ENCODE data around the gene HIPK3. TPM values are rescaled to one million over a fixed set of nuclear protein-coding genes. Genes with fewer than 3 reads are reported as not detected.

Gene HIPK3
- total RNA-seq, 4 donors from 2014 or later, result 292 to 331 (median 308) TPM

DNA sequence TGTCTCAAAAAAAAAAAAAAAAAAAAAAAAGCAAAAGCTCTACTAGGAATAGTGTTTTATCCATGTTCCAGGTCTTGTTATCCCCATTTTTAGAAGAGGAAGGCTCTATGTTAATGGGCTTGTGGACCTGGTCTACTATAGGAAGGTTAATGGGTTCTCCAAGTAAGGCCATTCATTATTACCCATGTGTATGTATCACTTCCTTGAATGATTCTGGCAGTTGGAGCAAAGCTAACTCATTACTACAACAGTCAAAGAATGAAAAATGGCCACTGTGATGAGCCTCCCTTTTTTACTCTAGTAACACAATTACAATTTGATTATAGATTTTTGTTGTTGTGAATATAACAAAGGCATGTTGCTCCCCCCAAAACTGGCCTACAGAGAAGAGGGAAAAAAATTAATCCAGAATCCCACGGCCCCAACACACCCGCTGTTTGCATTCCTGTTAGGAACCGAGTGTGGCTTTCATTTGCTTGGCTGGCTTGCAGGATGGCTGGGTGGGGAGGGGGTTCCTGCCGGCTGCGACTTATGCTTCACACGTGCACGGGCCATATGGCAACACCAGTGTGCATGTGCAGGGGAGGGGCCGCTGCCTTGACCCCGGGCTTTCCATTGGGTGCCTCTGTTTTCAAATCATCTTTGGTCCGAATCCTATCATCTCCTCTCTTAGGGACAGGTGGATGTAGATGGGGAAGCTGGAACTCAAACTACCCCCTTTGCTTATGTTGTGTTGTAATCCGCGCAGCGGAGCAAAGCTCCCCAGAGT, 148.8 kb downstream of the HIPK3 start:
- no peak overlapping the region for H3K4me3 ChIP-seq
- 56 to 73% methylated on average over 7 to 8 of the region's 13 CpGs for WGBS, 2 donors (ENCODE audit: low coverage in 1 of 2)
- no peak overlapping the region for H3K27ac ChIP-seq
- TF ChIP-seq POLR2AphosphoS5 (IDR thresholded peaks at IDR 0.05), result no peak
- TF ChIP-seq CTCF (IDR thresholded peaks at IDR 0.05), result no peak
- TF ChIP-seq EP300 (IDR thresholded peaks at IDR 0.05), result no peak
- TF ChIP-seq POLR2A (IDR thresholded peaks at IDR 0.05), result no peak
- ATAC-seq, result no peak
- H3K9me3 ChIP-seq, result no peaks in the 10 kb centered on the region
- H3K36me3 ChIP-seq, result no peaks in the 10 kb centered on the region
- peaks cover 7% of the 10 kb centered on the region for H3K27me3 ChIP-seq
- no peaks in the 10 kb centered on the region for H3K4me1 ChIP-seq

Other genes starting within 250 kb of the HIPK3 start
- 1 to 10 TPM in 3 of 4 donors, under 1 TPM in 1; 0.27 to 4.2 (median 1.9) TPM for gene DEPDC7, start 241.5 kb upstream of the HIPK3 start, total RNA-seq
- 10 to 100 TPM; 33.5 to 73.6 (median 55.4) TPM for gene TCP11L1, start 217.8 kb upstream of the HIPK3 start, total RNA-seq
- 10 to 100 TPM in 2 of 4 donors, 1 to 10 TPM in 2; 8.3 to 15.4 (median 10.8) TPM for gene CSTF3, start 95.9 kb upstream of the HIPK3 start, total RNA-seq
- under 1 TPM in 2 of 4 donors, not detected in 2; 0.19 to 0.27 TPM for gene KIAA1549L, start 118.7 kb downstream of the HIPK3 start, total RNA-seq

Data from gastroesophageal sphincter (tissue), 4 donors.